Measurements from ENCODE around the gene PRKCB.

The PRKCB gene

GRCh38 chr16:24007391-24007790, 171.6 kb downstream of the PRKCB start:
- TF ChIP-seq CTCF (IDR thresholded peaks at IDR 0.05; ENCODE audit: borderline replicate concordance, control extremely low read depth, extremely low read depth, insufficient read depth, missing control alignments) = no peak
- in situ Hi-C loops (cut with MboI; ENCODE audit: low sequenced_read_pairs, unreplicated experiment) = no loop called here
- DNase-seq (ENCODE audit: low spot score) = no peak

- no peak for TF ChIP-seq CTCF (IDR thresholded peaks at IDR 0.05; ENCODE audit: borderline replicate concordance, control extremely low read depth, extremely low read depth, insufficient read depth, missing control alignments)
- no peak for DNase-seq (ENCODE audit: low spot score)
- in situ Hi-C loops (cut with MboI; ENCODE audit: low sequenced_read_pairs, unreplicated experiment) = no loop called here
Measured at GRCh38 chr16:24007934-24008333, 172.2 kb downstream of the PRKCB start.

DNA sequence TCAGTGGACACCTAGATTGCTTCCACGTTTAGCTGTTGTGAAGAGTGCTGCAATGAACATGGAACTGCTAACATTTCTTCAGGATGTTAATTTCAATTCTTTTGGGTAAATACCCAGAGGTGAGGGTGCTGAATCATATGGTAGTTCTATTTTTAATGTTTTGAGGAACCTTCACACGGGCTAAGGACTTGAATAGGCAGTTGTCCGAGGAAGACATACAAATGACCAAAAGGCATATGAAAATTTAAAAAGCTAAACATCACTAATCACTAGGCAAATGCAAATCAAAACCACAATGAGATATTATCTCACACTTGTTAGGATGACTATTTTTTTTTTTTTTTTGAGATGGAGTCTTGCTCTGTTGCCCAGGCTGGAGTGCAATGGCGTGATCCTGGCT, 173.3 kb downstream of the PRKCB start:
- no peak for TF ChIP-seq CTCF (IDR thresholded peaks at IDR 0.05; ENCODE audit: borderline replicate concordance, control extremely low read depth, extremely low read depth, insufficient read depth, missing control alignments)
- in situ Hi-C loops (cut with MboI; ENCODE audit: low sequenced_read_pairs, unreplicated experiment) = no loop called here
- DNase-seq (ENCODE audit: low spot score) = no peak

DNA sequence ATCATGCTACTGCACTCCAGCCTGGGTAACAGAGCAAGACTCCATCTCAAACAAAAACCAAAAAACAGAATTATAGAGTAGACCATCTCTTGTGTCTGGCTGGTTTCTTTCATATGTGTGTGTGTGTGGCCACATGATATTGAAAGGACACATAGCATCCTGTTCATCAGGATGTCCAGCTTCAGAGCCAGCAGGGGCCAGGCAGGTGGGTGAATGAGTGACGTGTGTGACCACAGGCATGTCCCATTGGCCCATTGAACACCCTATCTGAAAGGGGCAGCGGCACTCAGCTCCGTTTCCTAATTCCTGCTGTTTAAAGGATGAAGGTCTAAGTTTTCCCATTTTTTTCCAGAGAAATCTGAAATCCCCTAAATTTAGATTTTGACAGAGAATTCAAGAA, 174.2 kb downstream of the PRKCB start:
- in situ Hi-C loops (cut with MboI; ENCODE audit: low sequenced_read_pairs, unreplicated experiment) = loop anchor here (5.0 kb wide), 1 partner anchor 208 kb away; no protein-coding TSS in a partner anchor

GRCh38 chr16:24010440-24011089, 174.8 kb downstream of the PRKCB start:
- DNase-seq (ENCODE audit: low spot score) = peak; percentile 58
- in situ Hi-C loops (cut with MboI; ENCODE audit: low sequenced_read_pairs, unreplicated experiment) = loop anchor here (5.0 kb wide), 1 partner anchor 208 kb away; no protein-coding TSS in a partner anchor
- peak; percentile 84 for TF ChIP-seq CTCF (IDR thresholded peaks at IDR 0.05; ENCODE audit: borderline replicate concordance, control extremely low read depth, extremely low read depth, insufficient read depth, missing control alignments)

More for the DNA sequence above, 174.2 kb downstream of the PRKCB start:
- DNase-seq (ENCODE audit: low spot score) = no peak
- TF ChIP-seq CTCF (IDR thresholded peaks at IDR 0.05; ENCODE audit: borderline replicate concordance, control extremely low read depth, extremely low read depth, insufficient read depth, missing control alignments) = no peak

- DNase-seq (ENCODE audit: low spot score) = no peak
- TF ChIP-seq CTCF (IDR thresholded peaks at IDR 0.05; ENCODE audit: borderline replicate concordance, control extremely low read depth, extremely low read depth, insufficient read depth, missing control alignments) = no peak
- in situ Hi-C loops (cut with MboI; ENCODE audit: low sequenced_read_pairs, unreplicated experiment) = loop anchor here (5.0 kb wide), 1 partner anchor 209 kb away; no protein-coding TSS in a partner anchor
Measured at GRCh38 chr16:24011237-24011636, 175.5 kb downstream of the PRKCB start.
